Spleen (tissue), 11 donors: ENCODE measurements around the gene NUDT19. TPM values are rescaled to one million over a fixed set of nuclear protein-coding genes. Genes with fewer than 3 reads are reported as not detected.
A peak's percentile ranks its signal among the peaks of the same experiment; 100 is the strongest.

Experiments
- DNase-seq: peaks from one replicate; pipeline ENCODE4 v3.0.0-alpha.2; 2020
- H3K27ac ChIP-seq, 8 donors: fragments of 200-600 bp; sonication (generic) in 7 of 8; 1 replicate in 4 of 8; 2 replicates in 4 of 8; pipeline versions ENCODE4 v1.5.0 to v1.8.0; 2016 to 2021; ENCODE audit warnings: inconsistent platforms in 4 of 8, mild to moderate bottlenecking in 4 of 8, moderate library complexity in 1 of 8
- H3K27me3 ChIP-seq, 7 donors: fragments of 200-600 bp; sonication (generic) in 6 of 7; replicated peaks in 1 of 7; 1 replicate in 4 of 7; 2 replicates in 3 of 7; pipeline versions ENCODE4 v1.5.0 to v1.8.0; 2016 to 2021; ENCODE audit warnings: inconsistent platforms in 3 of 7, mild to moderate bottlenecking in 1 of 7
- H3K36me3 ChIP-seq, 6 donors: fragments of 200-600 bp; sonication (generic) in 5 of 6; 1 replicate in 4 of 6; 2 replicates in 2 of 6; pipeline versions ENCODE4 v1.5.0 to v1.8.0; 2016 to 2021; ENCODE audit warnings: inconsistent platforms in 2 of 6
- H3K4me1 ChIP-seq, 6 donors: fragments of 200-600 bp; sonication (generic) in 5 of 6; 1 replicate in 3 of 6; 2 replicates in 3 of 6; pipeline versions ENCODE4 v1.5.0 to v1.8.0; 2016 to 2021; ENCODE audit warnings: inconsistent platforms in 3 of 6
- H3K4me3 ChIP-seq, 8 donors: fragments of 200-600 bp; sonication (generic) in 7 of 8; 1 replicate in 4 of 8; 2 replicates in 4 of 8; pipeline versions ENCODE4 v1.5.0 to v1.8.0; 2016 to 2021; ENCODE audit warnings: inconsistent platforms in 4 of 8, mild to moderate bottlenecking in 4 of 8, moderate library complexity in 2 of 8
- H3K9me3 ChIP-seq, 8 donors: fragments of 200-600 bp; sonication (generic) in 7 of 8; 1 replicate in 4 of 8; 2 replicates in 4 of 8; pipeline versions ENCODE4 v1.5.0 to v1.8.0; 2016 to 2021; ENCODE audit warnings: inconsistent platforms in 4 of 8
- CTCF ChIP-seq, 11 experiments: fragments of 200-600 bp in 7 of 11; fragments of 450-650 bp in 4 of 11; sonication (generic) in 4 of 11; IDR thresholded peaks in 8 of 11; conservative IDR thresholded peaks in 3 of 11; 1 replicate in 7 of 11; 2 replicates in 4 of 11; pipeline versions ENCODE4 v1.4.0 to v1.8.0; 2016 to 2021; ENCODE audit warnings: antibody characterized with exemption in 11 of 11, inconsistent platforms in 4 of 11, mild to moderate bottlenecking in 1 of 11
- POLR2A ChIP-seq, 3 donors: fragments of 450-650 bp; IDR thresholded peaks; one replicate each; pipeline ENCODE4 v1.5.1; 2017; ENCODE audit warnings: antibody characterized with exemption in 3 of 3, mild to moderate bottlenecking in 1 of 3
- POLR2AphosphoS5 ChIP-seq, 3 donors: sonication (generic); formaldehyde crosslinking; IDR thresholded peaks; one replicate each; pipeline ENCODE4 v1.5.1; 2017; ENCODE audit warnings: antibody characterized with exemption in 3 of 3
- WGBS, 5 donors: extraction: QIAGEN DNeasy Blood & Tissue Kit in 3 of 5; methylation state at CpG; one replicate each; pipeline versions ENCODE4 v1.1.5 to v1.1.7; 2013 to 2018; 5-methylcytosine and 5-hydroxymethylcytosine counted together
- intact Hi-C: fragments of 100-400 bp; cut with DNase I; formaldehyde crosslinking; loops from one replicate; pipeline ENCODE4 v1.15.0; 2023; ENCODE audit warnings: low total_unique reads
- polyA plus RNA-seq, 3 donors: library from polyadenylated mRNA; stranded (reverse); fragments of 200-250 nt; gene quantifications; one replicate each; pipeline ENCODE4 v1.2.1, GENCODE V29; 2013
- total RNA-seq, 7 donors: library from RNA; depleted of rRNA in 3 of 7; stranded (reverse); fragments of >200 nt in 3 of 7; fragmentation: NEBNext Ultra II Directional in 4 of 7; extraction: Animal tissue kit (Norgen Biotek cat#: 25700) in 4 of 7; gene quantifications; one replicate each; pipeline versions ENCODE4 v1.1.0 to v1.2.1, GENCODE V29; 2016 to 2021
- donor health status: healthy with polysubstance abuse.
- donor health status: DM: no; HTN: no; CAD: no; lungs with moderate emphysema.
- donor health status: DM: no; HTN: no; CAD: no.
- donor health status: Bipolar disorder and iron deficiency.
- donor health status: healthy.
- donor health status: DM: no; HTN: no; CAD: no.
- donor health status: DM: yes; HTN: yes; CAD: no.

Gene NUDT19
- total and polyA plus RNA-seq, 10 donors = 4.9 to 18.4 (median 11.0) TPM

GRCh38 chr19:32662186-32662585 is 29.4 kb upstream of the NUDT19 start:
- Histone ChIP-seq H3K36me3 (peaks cover 0 to 38% (median 17%) of the 10 kb centered on the region in 6 donors), H3K9me3 (no peaks in the 10 kb centered on the region), H3K4me1 (peaks cover 0 to 16% (median 4%) of the 10 kb centered on the region in 6 donors), H3K4me3 (no peak overlapping the region), H3K27ac (peak overlapping the region in 2 of 8 donors; percentile 17 to 22), H3K27me3 (no peaks in the 10 kb centered on the region)
- TF ChIP-seq POLR2AphosphoS5 (IDR thresholded peaks at IDR 0.05) (no peak), POLR2A (IDR thresholded peaks at IDR 0.05) (no peak), CTCF (IDR thresholded peaks at IDR 0.05 in 8 of 11, conservative IDR thresholded peaks at IDR 0.05 in 3 of 11) (no peak)
- WGBS, 5 donors = 18 to 27% (median 23%) methylated on average over 3 of the region's 3 CpGs
- DNase-seq = no peak
- intact Hi-C loops = no loop called here

- intact Hi-C loops = no loop called here
- Histone ChIP-seq H3K27ac (no peak overlapping the region), H3K4me1 (peaks cover 0 to 29% (median 4%) of the 10 kb centered on the region in 6 donors), H3K4me3 (no peak overlapping the region), H3K9me3 (no peaks in the 10 kb centered on the region), H3K27me3 (no peaks in the 10 kb centered on the region), H3K36me3 (peaks cover 0 to 29% (median 2%) of the 10 kb centered on the region in 6 donors)
- WGBS, 5 donors = 92 to 96% (median 95%) methylated on average over 6 of the region's 6 CpGs
- DNase-seq = no peak
- no peak for TF ChIP-seq CTCF (IDR thresholded peaks at IDR 0.05 in 8 of 11, conservative IDR thresholded peaks at IDR 0.05 in 3 of 11)
- TF ChIP-seq POLR2A (IDR thresholded peaks at IDR 0.05) = no peak
- TF ChIP-seq POLR2AphosphoS5 (IDR thresholded peaks at IDR 0.05) = no peak
Measured at GRCh38 chr19:32666084-32666483, 25.5 kb upstream of the NUDT19 start.

DNA sequence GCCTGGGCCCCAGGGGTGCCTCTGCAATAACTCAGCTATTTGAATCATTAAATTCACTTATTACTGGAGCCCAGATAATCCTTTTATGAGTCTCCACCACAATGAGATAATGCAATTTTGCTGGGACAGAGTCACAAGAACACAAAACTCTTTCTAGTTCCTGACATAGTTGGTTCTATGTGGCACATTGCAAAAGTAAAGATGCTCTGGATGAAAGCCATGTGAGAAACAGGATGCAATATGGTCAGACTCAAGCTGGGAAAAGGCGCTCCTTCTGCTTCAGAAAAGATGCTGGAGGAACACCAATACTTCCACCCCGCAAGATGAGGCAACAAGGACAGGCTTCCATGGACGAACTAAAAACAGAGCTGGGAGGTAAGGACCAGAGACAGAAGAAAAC is 22.3 kb upstream of the NUDT19 start:
- Histone ChIP-seq H3K4me3 (no peak overlapping the region), H3K27me3 (no peaks in the 10 kb centered on the region), H3K4me1 (peaks cover 6 to 51% (median 25%) of the 10 kb centered on the region in 6 donors), H3K9me3 (no peaks in the 10 kb centered on the region), H3K36me3 (peaks cover 0 to 29% (median 2%) of the 10 kb centered on the region in 6 donors), H3K27ac (no peak overlapping the region)
- intact Hi-C loops = no loop called here
- DNase-seq = no peak
- no peak for TF ChIP-seq POLR2AphosphoS5 (IDR thresholded peaks at IDR 0.05)
- WGBS, 5 donors = 60 to 84% (median 68%) methylated on average over 3 of the region's 3 CpGs

GRCh38 chr19:32671883-32672593 is 19.6 kb upstream of the NUDT19 start:
- WGBS, 5 donors = 45 to 67% (median 51%) methylated on average over 14 of the region's 14 CpGs

More at GRCh38 chr19:32671883-32672593, 19.6 kb upstream of the NUDT19 start:
- H3K4me1 ChIP-seq = peaks cover 16 to 72% (median 45%) of the 10 kb centered on the region in 6 donors
- DNase-seq = no peak
- intact Hi-C loops = loop anchor here (10.0 kb wide), 1 partner anchor 77 kb away; no protein-coding TSS in a partner anchor
- TF ChIP-seq POLR2A (IDR thresholded peaks at IDR 0.05) = no peak
- TF ChIP-seq POLR2AphosphoS5 (IDR thresholded peaks at IDR 0.05) = no peak
- no peak for TF ChIP-seq CTCF (IDR thresholded peaks at IDR 0.05 in 8 of 11, conservative IDR thresholded peaks at IDR 0.05 in 3 of 11)
- peaks cover 0 to 16% (median 14%) of the 10 kb centered on the region in 7 donors for H3K27me3 ChIP-seq
- H3K36me3 ChIP-seq = peaks cover 0 to 13% (median under 1%) of the 10 kb centered on the region in 6 donors
- H3K9me3 ChIP-seq = no peaks in the 10 kb centered on the region
- H3K27ac ChIP-seq = no peak overlapping the region
- H3K4me3 ChIP-seq = no peak overlapping the region
